HepG2 (cell line): Measurements from ENCODE around the gene ZNF860. TPM values are rescaled to one million over a fixed set of nuclear protein-coding genes. Genes with fewer than 3 reads are reported as not detected.

Source experiments
- ETV6 ChIP-seq: sonication (generic); formaldehyde crosslinking; conservative IDR thresholded peaks from 2 replicates; pipeline ENCODE4 v1.4.0; 2020; ENCODE audit warnings: missing genetic modification reagents
- KAT7 ChIP-seq: IDR thresholded peaks from 2 replicates; pipeline ENCODE4 v1.6.1; 2018; ENCODE audit warnings: borderline replicate concordance, missing compliant biosample characterization
- POLR2A ChIP-seq, 2 experiments: IDR thresholded peaks; 2 replicates each; pipeline ENCODE4 v1.6.1; 2011; ENCODE audit warnings: low read depth in 2 of 2, low read length in 2 of 2, mild to moderate bottlenecking in 1 of 2, moderate library complexity in 1 of 2; ENCODE audit not compliant: insufficient read depth in 1 of 2
- TGIF2 ChIP-seq: IDR thresholded peaks from 2 replicates; pipeline ENCODE4 v1.6.1; 2016; ENCODE audit warnings: control low read depth, missing compliant biosample characterization
- YY1 ChIP-seq: IDR thresholded peaks from 2 replicates; pipeline ENCODE4 v1.6.1; 2011; ENCODE audit warnings: low read length, low read depth, moderate library complexity, mild to moderate bottlenecking; ENCODE audit not compliant: insufficient read depth, insufficient replicate concordance
- ZNF225 ChIP-seq: sonication (generic); formaldehyde crosslinking; IDR thresholded peaks from 2 replicates; pipeline ENCODE4 v1.4.0; 2020; ENCODE audit warnings: mild to moderate bottlenecking, missing genetic modification reagents
- ZNF317 ChIP-seq: sonication (generic); formaldehyde crosslinking; IDR thresholded peaks from 2 replicates; pipeline ENCODE4 v1.5.0; 2020; ENCODE audit warnings: mild to moderate bottlenecking, missing genetic modification reagents
- polyA plus RNA-seq, 8 experiments: library from polyadenylated mRNA; depleted of rRNA in 3 of 8; stranded (reverse) in 7 of 8; unstranded in 1 of 8; fragments of >200 nt; fragmentation: Illumina TruSeq in 4 of 8; extraction: Trizol in 4 of 8; gene quantifications; 2 replicates each; pipeline versions ENCODE4 v1.2.1 to v1.2.3, GENCODE V29; 2011 to 2016; ENCODE audit warnings: low read depth in 4 of 8, missing spikeins in 1 of 8, mixed read lengths in 1 of 8; ENCODE audit not compliant: insufficient read depth in 1 of 8
- total RNA-seq, 5 experiments: library from RNA; depleted of rRNA; stranded (reverse); fragments of >200 nt; fragmentation: Illumina TruSeq; extraction: Trizol; gene quantifications; 2 replicates each; pipeline ENCODE4 v1.2.3, GENCODE V29; 2016; ENCODE audit warnings: low read depth in 1 of 5
- TF ChIP-seq, protein P1 (sequence below): IDR thresholded peaks from 2 replicates; pipeline ENCODE4 v1.6.1; 2016; ENCODE audit warnings: low read depth, control low read depth
- TF ChIP-seq, protein P2 (sequence below): sonication (generic); formaldehyde crosslinking; conservative IDR thresholded peaks from 2 replicates; pipeline ENCODE4 v1.8.0; 2022; ENCODE audit warnings: mild to moderate bottlenecking, moderate library complexity, missing genetic modification reagents
- TF ChIP-seq, protein P3 (sequence below): sonication (generic); formaldehyde crosslinking; conservative IDR thresholded peaks from 2 replicates; pipeline ENCODE4 v1.5.0; 2020; ENCODE audit warnings: missing genetic modification reagents
- TF ChIP-seq, protein P4 (sequence below): sonication (generic); formaldehyde crosslinking; IDR thresholded peaks from 2 replicates; pipeline ENCODE4 v1.4.0; 2020; ENCODE audit warnings: missing genetic modification reagents
- TF ChIP-seq, protein P5 (sequence below): sonication (generic); formaldehyde crosslinking; IDR thresholded peaks from 2 replicates; pipeline ENCODE4 v1.5.0; 2020; ENCODE audit warnings: mild to moderate bottlenecking, missing genetic modification reagents, borderline replicate concordance
- TF ChIP-seq, protein P6 (sequence below): sonication (generic); IDR thresholded peaks from 2 replicates; pipeline ENCODE4 v1.6.1; 2016; ENCODE audit warnings: low read depth, borderline replicate concordance

The ZNF860 gene
- total and polyA plus RNA-seq, 2 of the 13 experiments (the other 11 are each of a cell fraction or from before 2014, with no cell fraction given): 0.55 to 0.73 TPM

DNA sequence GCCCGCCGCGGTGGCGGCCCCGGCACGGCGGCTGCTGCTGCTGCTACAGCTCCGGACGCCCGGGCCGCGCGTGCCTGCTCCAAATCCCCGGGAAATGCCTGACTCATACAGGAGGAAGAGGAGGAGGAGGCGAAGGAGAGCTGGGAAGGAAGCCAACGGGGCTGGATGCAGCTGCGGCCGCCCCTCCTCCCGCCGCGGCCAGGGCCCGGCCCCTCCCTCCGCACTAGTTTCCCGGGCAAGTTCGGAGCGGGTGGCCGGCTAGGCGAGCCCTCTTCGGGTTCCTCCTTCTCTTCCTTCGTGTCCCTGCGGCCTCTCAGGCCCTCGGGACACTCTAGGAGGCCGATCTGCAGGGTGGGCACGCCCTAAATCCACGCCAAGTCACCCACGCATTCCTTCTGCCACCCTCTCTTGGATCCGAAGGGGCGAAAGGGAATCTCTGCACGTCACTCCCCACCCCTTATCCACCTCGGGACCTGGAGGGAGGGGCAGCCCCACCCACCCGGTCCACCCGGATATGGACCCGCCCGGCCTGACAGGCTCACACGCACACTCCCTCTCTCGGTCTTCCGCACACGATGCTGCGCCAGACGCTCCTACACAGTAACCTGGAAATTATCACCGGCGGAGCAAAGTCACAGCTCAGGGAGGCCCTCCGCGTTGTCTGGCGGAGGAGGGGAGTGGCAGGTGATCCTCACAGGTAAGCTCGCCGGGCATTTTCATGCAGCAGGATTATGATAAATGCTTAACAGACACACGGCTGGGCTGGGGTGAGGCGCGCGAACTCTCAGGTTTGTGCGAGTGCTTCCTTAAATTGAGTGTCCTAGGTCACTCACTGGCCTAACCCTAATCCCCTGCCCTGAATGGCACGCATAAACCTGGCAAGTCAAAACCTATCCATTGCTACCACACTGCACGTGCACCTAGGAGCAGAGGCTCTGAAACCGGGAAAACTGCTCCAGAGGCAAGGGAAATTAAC, at the start of gene ZNF860, which contains the start of gene OSBPL10 (continued):
- TF ChIP-seq TGIF2: 0 out of 2 replicates have a peak, but pooled peaks have one; percentile 35
- TF ChIP-seq ETV6 (CRISPR knock-in tag): no peak
- TF ChIP-seq ZNF317 (CRISPR knock-in tag): no peak
- TF ChIP-seq, protein P1, sequence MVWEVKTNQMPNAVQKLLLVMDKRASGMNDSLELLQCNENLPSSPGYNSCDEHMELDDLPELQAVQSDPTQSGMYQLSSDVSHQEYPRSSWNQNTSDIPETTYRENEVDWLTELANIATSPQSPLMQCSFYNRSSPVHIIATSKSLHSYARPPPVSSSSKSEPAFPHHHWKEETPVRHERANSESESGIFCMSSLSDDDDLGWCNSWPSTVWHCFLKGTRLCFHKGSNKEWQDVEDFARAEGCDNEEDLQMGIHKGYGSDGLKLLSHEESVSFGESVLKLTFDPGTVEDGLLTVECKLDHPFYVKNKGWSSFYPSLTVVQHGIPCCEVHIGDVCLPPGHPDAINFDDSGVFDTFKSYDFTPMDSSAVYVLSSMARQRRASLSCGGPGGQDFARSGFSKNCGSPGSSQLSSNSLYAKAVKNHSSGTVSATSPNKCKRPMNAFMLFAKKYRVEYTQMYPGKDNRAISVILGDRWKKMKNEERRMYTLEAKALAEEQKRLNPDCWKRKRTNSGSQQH (CRISPR knock-in tag): no peak
- TF ChIP-seq, protein P2, sequence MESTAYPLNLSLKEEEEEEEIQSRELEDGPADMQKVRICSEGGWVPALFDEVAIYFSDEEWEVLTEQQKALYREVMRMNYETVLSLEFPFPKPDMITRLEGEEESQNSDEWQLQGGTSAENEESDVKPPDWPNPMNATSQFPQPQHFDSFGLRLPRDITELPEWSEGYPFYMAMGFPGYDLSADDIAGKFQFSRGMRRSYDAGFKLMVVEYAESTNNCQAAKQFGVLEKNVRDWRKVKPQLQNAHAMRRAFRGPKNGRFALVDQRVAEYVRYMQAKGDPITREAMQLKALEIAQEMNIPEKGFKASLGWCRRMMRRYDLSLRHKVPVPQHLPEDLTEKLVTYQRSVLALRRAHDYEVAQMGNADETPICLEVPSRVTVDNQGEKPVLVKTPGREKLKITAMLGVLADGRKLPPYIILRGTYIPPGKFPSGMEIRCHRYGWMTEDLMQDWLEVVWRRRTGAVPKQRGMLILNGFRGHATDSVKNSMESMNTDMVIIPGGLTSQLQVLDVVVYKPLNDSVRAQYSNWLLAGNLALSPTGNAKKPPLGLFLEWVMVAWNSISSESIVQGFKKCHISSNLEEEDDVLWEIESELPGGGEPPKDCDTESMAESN: no peak
- TF ChIP-seq, protein P3, sequence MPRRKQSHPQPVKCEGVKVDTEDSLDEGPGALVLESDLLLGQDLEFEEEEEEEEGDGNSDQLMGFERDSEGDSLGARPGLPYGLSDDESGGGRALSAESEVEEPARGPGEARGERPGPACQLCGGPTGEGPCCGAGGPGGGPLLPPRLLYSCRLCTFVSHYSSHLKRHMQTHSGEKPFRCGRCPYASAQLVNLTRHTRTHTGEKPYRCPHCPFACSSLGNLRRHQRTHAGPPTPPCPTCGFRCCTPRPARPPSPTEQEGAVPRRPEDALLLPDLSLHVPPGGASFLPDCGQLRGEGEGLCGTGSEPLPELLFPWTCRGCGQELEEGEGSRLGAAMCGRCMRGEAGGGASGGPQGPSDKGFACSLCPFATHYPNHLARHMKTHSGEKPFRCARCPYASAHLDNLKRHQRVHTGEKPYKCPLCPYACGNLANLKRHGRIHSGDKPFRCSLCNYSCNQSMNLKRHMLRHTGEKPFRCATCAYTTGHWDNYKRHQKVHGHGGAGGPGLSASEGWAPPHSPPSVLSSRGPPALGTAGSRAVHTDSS (CRISPR knock-in tag): no peak
- TF ChIP-seq, protein P4, sequence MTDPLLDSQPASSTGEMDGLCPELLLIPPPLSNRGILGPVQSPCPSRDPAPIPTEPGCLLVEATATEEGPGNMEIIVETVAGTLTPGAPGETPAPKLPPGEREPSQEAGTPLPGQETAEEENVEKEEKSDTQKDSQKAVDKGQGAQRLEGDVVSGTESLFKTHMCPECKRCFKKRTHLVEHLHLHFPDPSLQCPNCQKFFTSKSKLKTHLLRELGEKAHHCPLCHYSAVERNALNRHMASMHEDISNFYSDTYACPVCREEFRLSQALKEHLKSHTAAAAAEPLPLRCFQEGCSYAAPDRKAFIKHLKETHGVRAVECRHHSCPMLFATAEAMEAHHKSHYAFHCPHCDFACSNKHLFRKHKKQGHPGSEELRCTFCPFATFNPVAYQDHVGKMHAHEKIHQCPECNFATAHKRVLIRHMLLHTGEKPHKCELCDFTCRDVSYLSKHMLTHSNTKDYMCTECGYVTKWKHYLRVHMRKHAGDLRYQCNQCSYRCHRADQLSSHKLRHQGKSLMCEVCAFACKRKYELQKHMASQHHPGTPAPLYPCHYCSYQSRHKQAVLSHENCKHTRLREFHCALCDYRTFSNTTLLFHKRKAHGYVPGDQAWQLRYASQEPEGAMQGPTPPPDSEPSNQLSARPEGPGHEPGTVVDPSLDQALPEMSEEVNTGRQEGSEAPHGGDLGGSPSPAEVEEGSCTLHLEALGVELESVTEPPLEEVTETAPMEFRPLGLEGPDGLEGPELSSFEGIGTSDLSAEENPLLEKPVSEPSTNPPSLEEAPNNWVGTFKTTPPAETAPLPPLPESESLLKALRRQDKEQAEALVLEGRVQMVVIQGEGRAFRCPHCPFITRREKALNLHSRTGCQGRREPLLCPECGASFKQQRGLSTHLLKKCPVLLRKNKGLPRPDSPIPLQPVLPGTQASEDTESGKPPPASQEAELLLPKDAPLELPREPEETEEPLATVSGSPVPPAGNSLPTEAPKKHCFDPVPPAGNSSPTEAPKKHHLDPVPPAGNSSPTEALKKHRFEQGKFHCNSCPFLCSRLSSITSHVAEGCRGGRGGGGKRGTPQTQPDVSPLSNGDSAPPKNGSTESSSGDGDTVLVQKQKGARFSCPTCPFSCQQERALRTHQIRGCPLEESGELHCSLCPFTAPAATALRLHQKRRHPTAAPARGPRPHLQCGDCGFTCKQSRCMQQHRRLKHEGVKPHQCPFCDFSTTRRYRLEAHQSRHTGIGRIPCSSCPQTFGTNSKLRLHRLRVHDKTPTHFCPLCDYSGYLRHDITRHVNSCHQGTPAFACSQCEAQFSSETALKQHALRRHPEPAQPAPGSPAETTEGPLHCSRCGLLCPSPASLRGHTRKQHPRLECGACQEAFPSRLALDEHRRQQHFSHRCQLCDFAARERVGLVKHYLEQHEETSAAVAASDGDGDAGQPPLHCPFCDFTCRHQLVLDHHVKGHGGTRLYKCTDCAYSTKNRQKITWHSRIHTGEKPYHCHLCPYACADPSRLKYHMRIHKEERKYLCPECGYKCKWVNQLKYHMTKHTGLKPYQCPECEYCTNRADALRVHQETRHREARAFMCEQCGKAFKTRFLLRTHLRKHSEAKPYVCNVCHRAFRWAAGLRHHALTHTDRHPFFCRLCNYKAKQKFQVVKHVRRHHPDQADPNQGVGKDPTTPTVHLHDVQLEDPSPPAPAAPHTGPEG (CRISPR knock-in tag): no peak
- TF ChIP-seq POLR2A (IDR thresholded peaks at IDR 0.05; ENCODE audit: insufficient read depth in 1 of 2, low read depth in 2 of 2, low read length in 2 of 2): peak in 1 of 2 experiments; percentile 46; a peak in 1 of 4 replicates
- TF ChIP-seq YY1: no peak
- TF ChIP-seq, protein P5, sequence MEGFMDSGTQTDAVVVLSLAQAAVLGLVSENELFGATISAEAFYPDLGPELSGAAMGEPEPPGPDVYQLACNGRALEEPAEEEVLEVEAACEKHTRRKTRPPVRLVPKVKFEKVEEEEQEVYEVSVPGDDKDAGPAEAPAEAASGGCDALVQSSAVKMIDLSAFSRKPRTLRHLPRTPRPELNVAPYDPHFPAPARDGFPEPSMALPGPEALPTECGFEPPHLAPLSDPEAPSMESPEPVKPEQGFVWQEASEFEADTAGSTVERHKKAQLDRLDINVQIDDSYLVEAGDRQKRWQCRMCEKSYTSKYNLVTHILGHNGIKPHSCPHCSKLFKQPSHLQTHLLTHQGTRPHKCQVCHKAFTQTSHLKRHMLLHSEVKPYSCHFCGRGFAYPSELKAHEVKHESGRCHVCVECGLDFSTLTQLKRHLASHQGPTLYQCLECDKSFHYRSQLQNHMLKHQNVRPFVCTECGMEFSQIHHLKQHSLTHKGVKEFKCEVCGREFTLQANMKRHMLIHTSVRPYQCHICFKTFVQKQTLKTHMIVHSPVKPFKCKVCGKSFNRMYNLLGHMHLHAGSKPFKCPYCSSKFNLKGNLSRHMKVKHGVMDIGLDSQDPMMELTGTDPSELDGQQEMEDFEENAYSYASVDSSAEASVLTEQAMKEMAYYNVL: 0 out of 2 replicates have a peak, but pooled peaks have one; percentile 32
- TF ChIP-seq, protein P6, sequence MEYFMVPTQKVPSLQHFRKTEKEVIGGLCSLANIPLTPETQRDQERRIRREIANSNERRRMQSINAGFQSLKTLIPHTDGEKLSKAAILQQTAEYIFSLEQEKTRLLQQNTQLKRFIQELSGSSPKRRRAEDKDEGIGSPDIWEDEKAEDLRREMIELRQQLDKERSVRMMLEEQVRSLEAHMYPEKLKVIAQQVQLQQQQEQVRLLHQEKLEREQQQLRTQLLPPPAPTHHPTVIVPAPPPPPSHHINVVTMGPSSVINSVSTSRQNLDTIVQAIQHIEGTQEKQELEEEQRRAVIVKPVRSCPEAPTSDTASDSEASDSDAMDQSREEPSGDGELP: no peak
- no peak for TF ChIP-seq ZNF225 (CRISPR knock-in tag)
- no peak for TF ChIP-seq KAT7 (CRISPR knock-in tag)
